GM12801 (cell line): Measurements from ENCODE around the gene RELN.

ENCODE experiments used
- TF ChIP-seq, protein P1 (sequence below): IDR thresholded peaks from one replicate; pipeline ENCODE4 v1.5.1; 2011; ENCODE audit warnings: control low read depth; ENCODE audit not compliant: insufficient read length; ENCODE audit errors: extremely low read depth

Gene RELN

DNA sequence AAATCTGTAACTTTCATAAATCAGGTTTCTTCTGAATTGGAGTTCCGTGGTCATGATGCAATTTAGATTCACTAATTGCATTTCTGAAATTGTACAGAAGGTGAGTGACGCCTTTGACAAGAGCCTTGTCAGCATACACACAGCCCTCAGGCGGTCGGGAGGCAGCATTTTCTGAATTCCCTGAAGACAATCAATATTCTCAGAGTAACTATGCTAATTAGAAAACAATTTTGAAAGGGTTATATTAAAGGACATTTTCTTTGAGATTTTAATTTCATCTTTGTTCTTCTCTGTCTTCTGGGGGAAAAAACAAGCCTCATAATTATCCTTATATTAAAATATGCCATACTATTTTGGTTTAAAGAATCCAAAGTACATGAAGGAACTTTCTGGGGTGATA, 488.3 kb downstream of the RELN start:
- TF ChIP-seq, protein P1, sequence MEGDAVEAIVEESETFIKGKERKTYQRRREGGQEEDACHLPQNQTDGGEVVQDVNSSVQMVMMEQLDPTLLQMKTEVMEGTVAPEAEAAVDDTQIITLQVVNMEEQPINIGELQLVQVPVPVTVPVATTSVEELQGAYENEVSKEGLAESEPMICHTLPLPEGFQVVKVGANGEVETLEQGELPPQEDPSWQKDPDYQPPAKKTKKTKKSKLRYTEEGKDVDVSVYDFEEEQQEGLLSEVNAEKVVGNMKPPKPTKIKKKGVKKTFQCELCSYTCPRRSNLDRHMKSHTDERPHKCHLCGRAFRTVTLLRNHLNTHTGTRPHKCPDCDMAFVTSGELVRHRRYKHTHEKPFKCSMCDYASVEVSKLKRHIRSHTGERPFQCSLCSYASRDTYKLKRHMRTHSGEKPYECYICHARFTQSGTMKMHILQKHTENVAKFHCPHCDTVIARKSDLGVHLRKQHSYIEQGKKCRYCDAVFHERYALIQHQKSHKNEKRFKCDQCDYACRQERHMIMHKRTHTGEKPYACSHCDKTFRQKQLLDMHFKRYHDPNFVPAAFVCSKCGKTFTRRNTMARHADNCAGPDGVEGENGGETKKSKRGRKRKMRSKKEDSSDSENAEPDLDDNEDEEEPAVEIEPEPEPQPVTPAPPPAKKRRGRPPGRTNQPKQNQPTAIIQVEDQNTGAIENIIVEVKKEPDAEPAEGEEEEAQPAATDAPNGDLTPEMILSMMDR = no peak

DNA sequence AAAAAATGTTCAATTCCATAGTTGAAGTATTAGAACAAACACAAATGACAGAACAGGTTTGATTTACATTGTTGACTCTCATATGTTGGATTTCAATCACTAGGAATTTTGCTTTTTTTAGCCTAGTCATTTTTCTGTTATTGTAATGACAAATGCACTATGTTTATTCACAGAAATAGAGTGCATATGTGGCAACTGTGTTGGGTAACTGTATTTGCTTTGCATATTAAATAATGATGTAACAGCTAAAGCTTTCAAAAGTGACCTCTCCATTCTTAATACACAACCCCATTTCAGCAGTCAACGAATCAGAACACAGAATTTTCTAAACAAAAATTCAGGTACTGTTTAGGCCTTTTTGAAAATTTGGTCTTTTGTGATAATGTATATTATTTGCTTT, 489.5 kb downstream of the RELN start:
- TF ChIP-seq, protein P1 = no peak

DNA sequence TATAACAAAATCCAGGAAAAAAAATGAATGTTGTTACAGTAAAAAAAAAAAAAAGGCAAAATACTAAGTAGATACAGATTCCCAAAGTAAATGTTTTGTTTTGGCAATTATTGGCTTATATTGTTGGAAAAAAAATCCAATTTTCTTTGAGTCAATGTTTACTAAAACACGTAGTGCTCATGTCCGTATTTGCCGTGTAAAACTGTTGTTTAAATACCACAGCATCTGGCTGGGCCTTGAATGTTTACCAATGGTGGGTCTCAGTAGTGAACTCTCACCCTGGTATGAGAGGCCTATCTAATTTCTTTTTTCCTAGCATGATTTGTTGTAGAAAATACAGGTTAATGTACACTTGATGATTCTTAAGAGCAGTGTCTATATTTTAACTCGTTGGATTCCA, 502.0 kb downstream of the RELN start:
- TF ChIP-seq, protein P1 = no peak

DNA sequence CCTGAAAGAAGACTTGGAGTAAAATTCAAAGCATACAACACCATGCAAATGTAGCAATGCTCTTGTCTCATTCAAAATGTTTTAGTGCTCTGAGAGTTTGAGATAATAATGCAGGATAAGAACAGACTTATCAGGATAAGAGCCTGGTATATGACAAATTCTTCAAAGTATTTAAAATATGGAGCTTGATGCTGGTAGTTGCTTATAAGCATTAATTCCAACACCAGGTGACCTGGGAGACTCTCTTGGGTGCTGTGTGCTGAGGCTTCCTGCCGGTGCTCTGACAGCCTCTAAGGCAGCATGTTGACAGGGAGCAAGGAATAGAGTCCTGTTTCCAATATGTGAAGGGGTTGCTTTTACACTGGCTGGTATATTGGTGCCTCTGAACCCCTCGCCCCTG, 508.7 kb downstream of the RELN start:
- TF ChIP-seq, protein P1 = no peak

DNA sequence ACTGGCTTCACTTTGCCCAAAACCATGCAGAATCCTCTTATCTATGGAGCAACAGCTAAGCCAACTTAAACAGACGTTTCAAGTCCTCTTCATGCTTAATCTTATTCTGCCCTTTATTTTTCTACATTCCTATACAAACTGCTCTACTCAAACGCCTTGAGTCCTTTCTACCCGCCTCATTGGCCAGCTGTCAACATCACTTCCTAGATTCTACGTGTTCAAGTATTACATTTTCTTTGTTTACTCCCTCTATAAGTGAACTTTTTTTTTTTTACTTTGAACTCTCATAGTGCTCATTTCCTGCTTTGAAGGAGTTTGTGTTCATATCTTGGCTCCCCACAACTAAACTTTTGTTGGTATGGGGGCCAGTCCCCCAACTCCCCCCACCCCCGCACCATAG, 514.5 kb downstream of the RELN start:
- TF ChIP-seq, protein P1 = no peak

DNA sequence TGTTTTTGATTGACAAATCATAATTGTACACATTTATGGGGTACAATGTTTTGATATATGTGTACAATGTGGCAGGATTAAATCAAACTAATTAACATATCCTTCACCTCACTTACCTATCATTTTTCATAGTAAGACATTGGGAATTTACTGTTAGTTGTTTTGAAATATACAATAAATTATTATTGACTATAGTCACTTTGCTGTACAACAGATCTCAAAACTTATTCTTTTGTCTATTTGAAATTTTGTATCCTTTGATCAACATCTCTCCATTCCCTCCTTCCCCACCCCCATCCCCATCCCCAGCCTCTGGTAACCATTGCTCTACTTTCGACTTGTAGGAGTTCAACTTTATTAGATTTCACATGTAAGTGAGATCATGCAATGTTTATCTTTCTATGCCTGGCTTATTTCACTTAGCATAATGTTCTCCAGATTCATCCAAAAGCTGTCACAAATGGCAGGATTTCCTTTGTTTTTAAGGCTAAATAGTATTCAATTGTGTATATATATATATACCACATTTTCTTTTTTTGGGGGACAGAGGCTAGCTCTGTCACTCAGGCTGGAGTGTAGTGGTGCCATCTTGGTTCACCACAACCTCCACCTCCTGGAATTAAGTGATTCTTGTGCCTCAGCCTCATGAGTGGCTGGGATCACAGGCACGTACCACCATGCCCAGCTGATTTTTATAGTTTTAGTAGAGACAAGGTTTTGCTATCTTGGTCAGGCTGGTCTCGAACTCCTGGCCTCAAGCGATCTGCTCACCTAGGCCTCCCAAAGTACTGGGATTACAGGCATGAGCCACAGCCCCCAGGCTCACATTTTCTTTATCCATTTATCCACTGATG, 520.1 kb downstream of the RELN start:
- TF ChIP-seq, protein P1 = no peak

DNA sequence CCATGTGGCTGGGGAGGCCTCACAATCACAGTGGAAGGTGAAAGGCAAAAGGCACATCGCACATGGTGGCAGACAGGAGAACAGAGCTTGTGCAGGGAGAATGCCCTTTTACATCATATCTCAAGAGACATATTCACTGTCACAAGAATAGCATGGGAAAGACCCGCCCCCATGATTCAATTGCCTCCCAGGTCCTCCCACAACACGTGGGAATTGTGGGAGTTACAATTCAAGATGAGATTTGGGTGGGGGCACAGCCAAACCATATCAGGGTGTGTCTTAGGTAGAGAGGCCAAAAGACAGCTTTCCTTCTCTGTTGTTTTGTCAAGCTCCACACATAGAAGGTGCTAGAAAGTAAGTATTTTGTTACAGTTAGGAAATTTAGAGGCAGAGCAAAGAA, 522.6 kb downstream of the RELN start:
- TF ChIP-seq, protein P1 = no peak
